ENCODE results near the gene SV2B. TPM values are rescaled to one million over a fixed set of nuclear protein-coding genes. Genes with fewer than 3 reads are reported as not detected.

Gene SV2B
- total and polyA plus RNA-seq, 2 experiments from 2014 or later = 0.06 to 0.76 TPM

DNA sequence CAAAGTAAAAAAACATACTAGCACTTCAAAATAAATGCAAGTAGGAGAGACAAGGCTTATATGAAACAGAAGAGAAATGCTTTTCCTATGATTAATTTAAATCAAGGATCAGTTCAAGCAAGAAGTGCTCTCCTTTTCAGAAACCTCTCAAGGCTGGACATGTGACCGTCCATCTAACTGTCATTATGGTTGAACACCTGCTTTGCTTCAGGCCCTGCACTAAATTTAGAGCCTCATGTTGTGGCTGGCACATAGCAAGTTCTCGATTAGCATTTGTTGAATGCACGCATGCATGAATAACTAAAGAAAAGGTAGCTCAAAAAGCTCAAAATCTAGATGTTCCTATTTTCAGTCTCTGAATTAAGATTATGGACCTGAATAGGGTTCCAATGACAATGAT, 82.0 kb downstream of the SV2B start:
- Histone ChIP-seq H2AFZ (no peak overlapping the region), H3K4me2 (no peak overlapping the region), H3F3A (replicated peaks; ENCODE audit: low read depth) (no peaks in the 10 kb centered on the region), H3K27ac (ENCODE audit: low read depth) (no peak overlapping the region), H3K4me1 (ENCODE audit: insufficient read depth) (no peaks in the 10 kb centered on the region), H3K9me2 (ENCODE audit: insufficient read depth) (no peaks in the 10 kb centered on the region), H3K79me2 (replicated peaks; ENCODE audit: insufficient read depth) (no peaks in the 10 kb centered on the region), H4K20me1 (replicated peaks; ENCODE audit: insufficient read depth) (no peaks in the 10 kb centered on the region), H3K27me3 (ENCODE audit: insufficient read depth) (no peaks in the 10 kb centered on the region), H3K4me3 (no peak overlapping the region), H3K36me3 (ENCODE audit: insufficient read depth) (no peaks in the 10 kb centered on the region)
- Mint-ChIP-seq H3K9me3 (no peaks in the 10 kb centered on the region), H3K27ac (no peak overlapping the region), H3K36me3 (ENCODE audit: low read depth) (no peaks in the 10 kb centered on the region), H3K4me1 (no peaks in the 10 kb centered on the region), H3K4me3 (no peak overlapping the region), H3K27me3 (ENCODE audit: insufficient read depth, low read depth, poor library complexity) (peaks cover 1% of the 10 kb centered on the region)
- no peak for DNase-seq (ENCODE audit: low spot score)
- TF ChIP-seq, protein P1, sequence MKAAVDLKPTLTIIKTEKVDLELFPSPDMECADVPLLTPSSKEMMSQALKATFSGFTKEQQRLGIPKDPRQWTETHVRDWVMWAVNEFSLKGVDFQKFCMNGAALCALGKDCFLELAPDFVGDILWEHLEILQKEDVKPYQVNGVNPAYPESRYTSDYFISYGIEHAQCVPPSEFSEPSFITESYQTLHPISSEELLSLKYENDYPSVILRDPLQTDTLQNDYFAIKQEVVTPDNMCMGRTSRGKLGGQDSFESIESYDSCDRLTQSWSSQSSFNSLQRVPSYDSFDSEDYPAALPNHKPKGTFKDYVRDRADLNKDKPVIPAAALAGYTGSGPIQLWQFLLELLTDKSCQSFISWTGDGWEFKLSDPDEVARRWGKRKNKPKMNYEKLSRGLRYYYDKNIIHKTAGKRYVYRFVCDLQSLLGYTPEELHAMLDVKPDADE (IDR thresholded peaks at IDR 0.05) = no peak
- TF ChIP-seq ZNF331 (CRISPR knock-in tag; IDR thresholded peaks at IDR 0.05; ENCODE audit: low read depth) (no peak), JUNB (IDR thresholded peaks at IDR 0.05; ENCODE audit: unreplicated experiment) (no peak)
- TF ChIP-seq, protein P2, sequence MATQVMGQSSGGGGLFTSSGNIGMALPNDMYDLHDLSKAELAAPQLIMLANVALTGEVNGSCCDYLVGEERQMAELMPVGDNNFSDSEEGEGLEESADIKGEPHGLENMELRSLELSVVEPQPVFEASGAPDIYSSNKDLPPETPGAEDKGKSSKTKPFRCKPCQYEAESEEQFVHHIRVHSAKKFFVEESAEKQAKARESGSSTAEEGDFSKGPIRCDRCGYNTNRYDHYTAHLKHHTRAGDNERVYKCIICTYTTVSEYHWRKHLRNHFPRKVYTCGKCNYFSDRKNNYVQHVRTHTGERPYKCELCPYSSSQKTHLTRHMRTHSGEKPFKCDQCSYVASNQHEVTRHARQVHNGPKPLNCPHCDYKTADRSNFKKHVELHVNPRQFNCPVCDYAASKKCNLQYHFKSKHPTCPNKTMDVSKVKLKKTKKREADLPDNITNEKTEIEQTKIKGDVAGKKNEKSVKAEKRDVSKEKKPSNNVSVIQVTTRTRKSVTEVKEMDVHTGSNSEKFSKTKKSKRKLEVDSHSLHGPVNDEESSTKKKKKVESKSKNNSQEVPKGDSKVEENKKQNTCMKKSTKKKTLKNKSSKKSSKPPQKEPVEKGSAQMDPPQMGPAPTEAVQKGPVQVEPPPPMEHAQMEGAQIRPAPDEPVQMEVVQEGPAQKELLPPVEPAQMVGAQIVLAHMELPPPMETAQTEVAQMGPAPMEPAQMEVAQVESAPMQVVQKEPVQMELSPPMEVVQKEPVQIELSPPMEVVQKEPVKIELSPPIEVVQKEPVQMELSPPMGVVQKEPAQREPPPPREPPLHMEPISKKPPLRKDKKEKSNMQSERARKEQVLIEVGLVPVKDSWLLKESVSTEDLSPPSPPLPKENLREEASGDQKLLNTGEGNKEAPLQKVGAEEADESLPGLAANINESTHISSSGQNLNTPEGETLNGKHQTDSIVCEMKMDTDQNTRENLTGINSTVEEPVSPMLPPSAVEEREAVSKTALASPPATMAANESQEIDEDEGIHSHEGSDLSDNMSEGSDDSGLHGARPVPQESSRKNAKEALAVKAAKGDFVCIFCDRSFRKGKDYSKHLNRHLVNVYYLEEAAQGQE (IDR thresholded peaks at IDR 0.05; ENCODE audit: unreplicated experiment) = no peak
- no peak for ATAC-seq

DNA sequence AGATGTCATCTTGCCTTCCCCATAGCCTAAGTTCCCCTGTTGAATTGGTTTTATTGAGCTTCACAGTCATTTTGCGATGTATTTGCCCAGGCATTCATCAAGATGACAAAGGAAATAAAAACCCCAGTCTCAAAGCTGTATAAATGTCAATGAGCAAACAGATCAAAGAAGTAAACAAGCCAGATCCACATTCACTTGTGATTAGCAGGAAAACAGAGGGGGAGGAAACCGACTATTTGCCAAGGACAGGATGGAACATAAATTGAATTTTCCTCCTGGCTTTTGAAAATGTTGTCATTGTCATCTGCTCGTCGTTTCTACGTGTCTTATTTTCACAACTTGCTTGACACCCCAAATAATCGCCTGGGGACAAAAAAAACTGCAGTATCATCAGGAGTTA, 83.5 kb downstream of the SV2B start:
- no peaks in the 10 kb centered on the region for H3K9me2 ChIP-seq (ENCODE audit: insufficient read depth)
- H3K27ac ChIP-seq (ENCODE audit: low read depth) = no peak overlapping the region
- H3K4me1 Mint-ChIP-seq = no peaks in the 10 kb centered on the region
- H3K36me3 Mint-ChIP-seq (ENCODE audit: low read depth) = no peaks in the 10 kb centered on the region
- H4K20me1 ChIP-seq (replicated peaks; ENCODE audit: insufficient read depth) = no peaks in the 10 kb centered on the region
- H3K36me3 ChIP-seq (ENCODE audit: insufficient read depth) = no peaks in the 10 kb centered on the region
- no peaks in the 10 kb centered on the region for H3K9me3 Mint-ChIP-seq
- no peaks in the 10 kb centered on the region for H3K27me3 ChIP-seq (ENCODE audit: insufficient read depth)
- no peak overlapping the region for H3K4me3 ChIP-seq
- DNase-seq (ENCODE audit: low spot score) (no peak), ATAC-seq (no peak)
- no peaks in the 10 kb centered on the region for H3F3A ChIP-seq (replicated peaks; ENCODE audit: low read depth)
- no peak overlapping the region for H3K4me3 Mint-ChIP-seq
- H3K4me2 ChIP-seq = no peak overlapping the region
- no peak overlapping the region for H3K27ac Mint-ChIP-seq
- H3K27me3 Mint-ChIP-seq (ENCODE audit: insufficient read depth, low read depth, poor library complexity) = peaks cover 1% of the 10 kb centered on the region
- no peaks in the 10 kb centered on the region for H3K4me1 ChIP-seq (ENCODE audit: insufficient read depth)
- no peaks in the 10 kb centered on the region for H3K79me2 ChIP-seq (replicated peaks; ENCODE audit: insufficient read depth)
- no peak overlapping the region for H2AFZ ChIP-seq
- TF ChIP-seq EZH2 (IDR thresholded peaks at IDR 0.05; ENCODE audit: low read depth, unreplicated experiment) (no peak), CREB1 (CRISPR knock-in tag; IDR thresholded peaks at IDR 0.05; ENCODE audit: low read depth) (no peak), ZNF114 (CRISPR knock-in tag; IDR thresholded peaks at IDR 0.05) (no peak), POLR2AphosphoS5 (IDR thresholded peaks at IDR 0.05; ENCODE audit: low read depth) (no peak), NANOG (IDR thresholded peaks at IDR 0.05; ENCODE audit: borderline replicate concordance) (no peak), EZH2phosphoT487 (IDR thresholded peaks at IDR 0.05; ENCODE audit: unreplicated experiment) (no peak), STAT1 (IDR thresholded peaks at IDR 0.05; ENCODE audit: unreplicated experiment) (no peak)
- TF ChIP-seq, protein P2 (IDR thresholded peaks at IDR 0.05; ENCODE audit: unreplicated experiment) = no peak
